OCI-LY1 (cell line): ENCODE measurements around the gene MAPK9.
"Not testable (repeated sequence)": the region's sequence is repeated elsewhere in the genome, so short reads cannot be mapped to it uniquely, and the experiment has no call there.

ENCODE experiments used
- H2AFZ ChIP-seq: fragments of 200-600 bp; sonication (generic), shearing (Covaris generic); 2 replicates; pipeline ENCODE4 v1.6.0; 2014; ENCODE audit warnings: antibody characterized with exemption, mild to moderate bottlenecking, low read length
- H3F3A ChIP-seq: fragments of 200-600 bp; sonication (generic), shearing (Covaris generic); 2 replicates; pipeline ENCODE4 v1.6.0; 2014; ENCODE audit warnings: mild to moderate bottlenecking, antibody characterized with exemption, low read length, moderate library complexity; ENCODE audit not compliant: insufficient read depth
- H3K27ac ChIP-seq: fragments of 200-600 bp; sonication (generic); 2 replicates; pipeline ENCODE4 v1.5.1; 2014; ENCODE audit warnings: low read length, mixed run types, mild to moderate bottlenecking, low read depth; ENCODE audit not compliant: poor library complexity, severe bottlenecking
- H3K27me3 ChIP-seq: fragments of 200-600 bp; sonication (generic); 2 replicates; pipeline ENCODE4 v1.6.0; 2014; ENCODE audit warnings: antibody characterized with exemption, mild to moderate bottlenecking, low read length, moderate library complexity; ENCODE audit not compliant: insufficient read depth
- H3K36me3 ChIP-seq: fragments of 200-600 bp; sonication (generic); 2 replicates; pipeline ENCODE4 v1.6.1; 2014; ENCODE audit warnings: mild to moderate bottlenecking, antibody characterized with exemption, low read length, moderate library complexity, mixed read lengths; ENCODE audit not compliant: insufficient read depth
- H3K4me1 ChIP-seq: fragments of 200-600 bp; sonication (generic); 2 replicates; pipeline ENCODE4 v1.5.1; 2014; ENCODE audit warnings: mild to moderate bottlenecking, low read length, moderate library complexity; ENCODE audit not compliant: insufficient read depth, severe bottlenecking
- H3K4me2 ChIP-seq: fragments of 200-600 bp; sonication (generic), shearing (Covaris generic); 2 replicates; pipeline ENCODE4 v1.6.1; 2014; ENCODE audit warnings: low read length
- H3K4me3 ChIP-seq: fragments of 200-600 bp; sonication (generic); 2 replicates; pipeline ENCODE4 v1.5.1; 2014; ENCODE audit warnings: low read length, low read depth, mild to moderate bottlenecking, mixed read lengths; ENCODE audit not compliant: poor library complexity, severe bottlenecking
- H3K79me2 ChIP-seq: fragments of 200-600 bp; shearing (Covaris generic); 2 replicates; pipeline ENCODE4 v1.6.1; 2016; ENCODE audit warnings: mixed run types, low read length, mixed read lengths; ENCODE audit not compliant: insufficient read depth
- H3K9ac ChIP-seq: fragments of 200-600 bp; sonication (generic), shearing (Covaris generic); 2 replicates; pipeline ENCODE4 v1.6.1; 2014; ENCODE audit warnings: mild to moderate bottlenecking, low read length, mixed read lengths
- H3K9me2 ChIP-seq: fragments of 200-600 bp; sonication (generic), shearing (Covaris generic); 2 replicates; pipeline ENCODE4 v1.6.1; 2014; ENCODE audit warnings: low read depth, mild to moderate bottlenecking, low read length, mixed read lengths
- H3K9me3 ChIP-seq: fragments of 200-600 bp; shearing (Covaris generic); 2 replicates; pipeline ENCODE4 v1.6.1; 2014; ENCODE audit warnings: low read length, mixed read lengths
- H4K20me1 ChIP-seq: fragments of 200-600 bp; sonication (generic), shearing (Covaris generic); 2 replicates; pipeline ENCODE4 v1.6.0; 2016; ENCODE audit warnings: mild to moderate bottlenecking, low read length; ENCODE audit not compliant: insufficient read depth
- CTCF ChIP-seq: fragments of 200-600 bp; sonication (generic), shearing (Covaris generic); IDR thresholded peaks from 2 replicates; pipeline ENCODE4 v1.5.1; 2017; ENCODE audit warnings: mild to moderate bottlenecking, antibody characterized with exemption, low read length, moderate library complexity, mixed read lengths
- EZH2 ChIP-seq: fragments of 200-600 bp; sonication (generic), shearing (Covaris generic); IDR thresholded peaks from 2 replicates; pipeline ENCODE4 v1.8.0; 2017; ENCODE audit warnings: borderline replicate concordance, mixed run types, mild to moderate bottlenecking, antibody characterized with exemption, low read length, moderate library complexity, mixed read lengths

MAPK9 gene

GRCh38 chr5:180299526-180299925 is 7.6 kb upstream of the MAPK9 start:
- Histone ChIP-seq H3K4me3 (no peak overlapping the region), H3F3A (no peaks in the 10 kb centered on the region), H3K36me3 (no peaks in the 10 kb centered on the region), H3K9ac (no peak overlapping the region), H3K4me1 (peaks cover 16% of the 10 kb centered on the region), H3K4me2 (no peak overlapping the region), H3K27me3 (peaks cover 5% of the 10 kb centered on the region; the same call in 1 of the 2 replicates), H3K27ac (no peak overlapping the region), H4K20me1 (no peaks in the 10 kb centered on the region), H3K79me2 (no peaks in the 10 kb centered on the region), H3K9me3 (no peaks in the 10 kb centered on the region), H3K9me2 (no peaks in the 10 kb centered on the region), H2AFZ (no peak overlapping the region)
- TF ChIP-seq EZH2 (no peak), CTCF (no peak)

GRCh38 chr5:180299014-180299413 is 7.1 kb upstream of the MAPK9 start:
- not testable (repeated sequence) for H3F3A ChIP-seq, H3K4me3 ChIP-seq, H3K4me2 ChIP-seq, H3K9me2 ChIP-seq, H3K27me3 ChIP-seq, H3K27ac ChIP-seq, H3K36me3 ChIP-seq, H3K9me3 ChIP-seq, H3K79me2 ChIP-seq, H3K9ac ChIP-seq, H2AFZ ChIP-seq, H4K20me1 ChIP-seq
- peaks cover 22% of the 10 kb centered on the region for H3K4me1 ChIP-seq

GRCh38 chr5:180297587-180298282 is 5.9 kb upstream of the MAPK9 start:
- Histone ChIP-seq H3K4me3 (no peak overlapping the region), H3K4me1 (peaks cover 32% of the 10 kb centered on the region), H3K27ac (no peak overlapping the region), H3K79me2 (no peaks in the 10 kb centered on the region), H3K9ac (no peak overlapping the region), H3K9me2 (no peaks in the 10 kb centered on the region), H3K36me3 (no peaks in the 10 kb centered on the region), H3F3A (no peaks in the 10 kb centered on the region), H3K4me2 (no peak overlapping the region), H3K27me3 (peaks cover 5% of the 10 kb centered on the region; the same call in 1 of the 2 replicates), H2AFZ (no peak overlapping the region), H3K9me3 (no peaks in the 10 kb centered on the region), H4K20me1 (no peaks in the 10 kb centered on the region)
- no peak for TF ChIP-seq CTCF
- no peak for TF ChIP-seq EZH2

- Histone ChIP-seq H3F3A (no peaks in the 10 kb centered on the region), H3K9me3 (no peaks in the 10 kb centered on the region), H3K36me3 (no peaks in the 10 kb centered on the region), H3K27ac (peak overlapping the region; percentile 30), H3K4me2 (no peak overlapping the region), H3K27me3 (no peaks in the 10 kb centered on the region), H4K20me1 (no peaks in the 10 kb centered on the region), H3K4me3 (no peak overlapping the region), H3K9me2 (no peaks in the 10 kb centered on the region), H2AFZ (no peak overlapping the region), H3K4me1 (peaks cover 32% of the 10 kb centered on the region), H3K79me2 (no peaks in the 10 kb centered on the region), H3K9ac (no peak overlapping the region)
- no peak for TF ChIP-seq EZH2
Measured at GRCh38 chr5:180296771-180297170, 4.9 kb upstream of the MAPK9 start.
